Measurements from ENCODE around the gene CTNNBIP1. TPM values are rescaled to one million over a fixed set of nuclear protein-coding genes. Genes with fewer than 3 reads are reported as not detected.
A peak's percentile ranks its signal among the peaks of the same experiment; 100 is the strongest.

Gene CTNNBIP1
- total and polyA plus RNA-seq, 9 of the 15 experiments (the other 6 are each of a cell fraction or from before 2014, with no cell fraction given), result 0.65 to 29.2 (median 14.7) TPM

DNA sequence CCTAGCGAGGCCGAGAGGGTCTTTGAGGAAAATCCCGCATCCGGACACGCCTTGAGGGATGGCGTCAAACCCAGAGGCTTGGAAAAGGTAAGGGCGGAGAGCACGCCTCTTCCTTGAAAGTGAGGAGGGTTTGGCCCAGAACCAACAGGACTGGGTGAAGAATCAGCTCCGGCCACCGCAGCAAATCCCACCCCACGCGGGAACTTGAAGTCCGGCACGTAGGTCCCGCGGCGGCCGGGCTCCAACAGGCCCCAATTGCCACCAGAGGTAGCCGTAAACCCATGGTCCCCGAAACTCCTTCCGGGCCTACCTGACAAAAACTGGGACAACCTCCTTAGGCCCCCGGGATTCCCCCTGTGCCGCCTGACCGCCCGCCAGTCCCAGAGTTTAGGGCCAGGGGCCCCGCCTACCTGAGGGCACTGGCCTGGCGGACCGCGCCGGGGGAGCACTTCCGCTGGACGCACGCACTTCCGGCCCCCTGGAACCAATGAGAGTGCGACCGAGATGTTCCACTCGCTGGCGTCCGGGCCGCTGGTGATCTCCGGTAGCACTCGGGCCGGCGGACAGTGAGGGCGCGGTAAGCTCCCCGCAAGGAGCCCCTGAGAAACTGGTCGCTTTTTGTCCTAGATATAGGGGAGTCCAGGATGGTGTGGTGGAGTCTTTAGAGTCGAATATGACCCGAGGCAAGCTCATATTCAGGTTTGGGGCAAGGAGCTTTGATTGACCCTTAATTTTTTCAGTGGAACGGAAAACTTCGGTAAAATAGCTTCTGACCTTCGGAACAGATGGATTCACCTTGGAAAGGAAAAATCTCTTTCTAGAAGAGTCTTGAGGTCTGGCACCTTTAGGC lies 33.1 kb upstream of the CTNNBIP1 start, which contains the start of the genes LZIC and NMNAT1 (continued):
- TF ChIP-seq, protein P1, sequence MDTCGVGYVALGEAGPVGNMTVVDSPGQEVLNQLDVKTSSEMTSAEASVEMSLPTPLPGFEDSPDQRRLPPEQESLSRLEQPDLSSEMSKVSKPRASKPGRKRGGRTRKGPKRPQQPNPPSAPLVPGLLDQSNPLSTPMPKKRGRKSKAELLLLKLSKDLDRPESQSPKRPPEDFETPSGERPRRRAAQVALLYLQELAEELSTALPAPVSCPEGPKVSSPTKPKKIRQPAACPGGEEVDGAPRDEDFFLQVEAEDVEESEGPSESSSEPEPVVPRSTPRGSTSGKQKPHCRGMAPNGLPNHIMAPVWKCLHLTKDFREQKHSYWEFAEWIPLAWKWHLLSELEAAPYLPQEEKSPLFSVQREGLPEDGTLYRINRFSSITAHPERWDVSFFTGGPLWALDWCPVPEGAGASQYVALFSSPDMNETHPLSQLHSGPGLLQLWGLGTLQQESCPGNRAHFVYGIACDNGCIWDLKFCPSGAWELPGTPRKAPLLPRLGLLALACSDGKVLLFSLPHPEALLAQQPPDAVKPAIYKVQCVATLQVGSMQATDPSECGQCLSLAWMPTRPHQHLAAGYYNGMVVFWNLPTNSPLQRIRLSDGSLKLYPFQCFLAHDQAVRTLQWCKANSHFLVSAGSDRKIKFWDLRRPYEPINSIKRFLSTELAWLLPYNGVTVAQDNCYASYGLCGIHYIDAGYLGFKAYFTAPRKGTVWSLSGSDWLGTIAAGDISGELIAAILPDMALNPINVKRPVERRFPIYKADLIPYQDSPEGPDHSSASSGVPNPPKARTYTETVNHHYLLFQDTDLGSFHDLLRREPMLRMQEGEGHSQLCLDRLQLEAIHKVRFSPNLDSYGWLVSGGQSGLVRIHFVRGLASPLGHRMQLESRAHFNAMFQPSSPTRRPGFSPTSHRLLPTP (IDR thresholded peaks at IDR 0.05; ENCODE audit: borderline replicate concordance, extremely low read depth, insufficient read length), result no peak
- TF ChIP-seq SIX5 (IDR thresholded peaks at IDR 0.05; ENCODE audit: borderline replicate concordance in 1 of 2, insufficient read depth in 1 of 2, low read depth in 1 of 2, low read length in 2 of 2) (peak; percentile 66 to 78; a peak in 3 of 4 replicates), ZFP36 (IDR thresholded peaks at IDR 0.05; ENCODE audit: low read depth, low read length, partially characterized antibody) (no peak), STAG1 (CRISPR knock-in tag; IDR thresholded peaks at IDR 0.05; ENCODE audit: borderline replicate concordance) (no peak), POU5F1 (IDR thresholded peaks at IDR 0.05; ENCODE audit: borderline replicate concordance, low read depth, low read length, partially characterized antibody) (peak; percentile 81), POLR2AphosphoS5 (IDR thresholded peaks at IDR 0.05; ENCODE audit: control insufficient read depth, insufficient read depth, low read depth, low read length) (peak; percentile 96), ZNF644 (tag; IDR thresholded peaks at IDR 0.05; ENCODE audit: low read depth) (peak; percentile 55)
- TF ChIP-seq, protein P2, sequence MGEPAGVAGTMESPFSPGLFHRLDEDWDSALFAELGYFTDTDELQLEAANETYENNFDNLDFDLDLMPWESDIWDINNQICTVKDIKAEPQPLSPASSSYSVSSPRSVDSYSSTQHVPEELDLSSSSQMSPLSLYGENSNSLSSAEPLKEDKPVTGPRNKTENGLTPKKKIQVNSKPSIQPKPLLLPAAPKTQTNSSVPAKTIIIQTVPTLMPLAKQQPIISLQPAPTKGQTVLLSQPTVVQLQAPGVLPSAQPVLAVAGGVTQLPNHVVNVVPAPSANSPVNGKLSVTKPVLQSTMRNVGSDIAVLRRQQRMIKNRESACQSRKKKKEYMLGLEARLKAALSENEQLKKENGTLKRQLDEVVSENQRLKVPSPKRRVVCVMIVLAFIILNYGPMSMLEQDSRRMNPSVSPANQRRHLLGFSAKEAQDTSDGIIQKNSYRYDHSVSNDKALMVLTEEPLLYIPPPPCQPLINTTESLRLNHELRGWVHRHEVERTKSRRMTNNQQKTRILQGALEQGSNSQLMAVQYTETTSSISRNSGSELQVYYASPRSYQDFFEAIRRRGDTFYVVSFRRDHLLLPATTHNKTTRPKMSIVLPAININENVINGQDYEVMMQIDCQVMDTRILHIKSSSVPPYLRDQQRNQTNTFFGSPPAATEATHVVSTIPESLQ (CRISPR knock-in tag; IDR thresholded peaks at IDR 0.05), result peak; percentile 86
- TF ChIP-seq, protein P3, sequence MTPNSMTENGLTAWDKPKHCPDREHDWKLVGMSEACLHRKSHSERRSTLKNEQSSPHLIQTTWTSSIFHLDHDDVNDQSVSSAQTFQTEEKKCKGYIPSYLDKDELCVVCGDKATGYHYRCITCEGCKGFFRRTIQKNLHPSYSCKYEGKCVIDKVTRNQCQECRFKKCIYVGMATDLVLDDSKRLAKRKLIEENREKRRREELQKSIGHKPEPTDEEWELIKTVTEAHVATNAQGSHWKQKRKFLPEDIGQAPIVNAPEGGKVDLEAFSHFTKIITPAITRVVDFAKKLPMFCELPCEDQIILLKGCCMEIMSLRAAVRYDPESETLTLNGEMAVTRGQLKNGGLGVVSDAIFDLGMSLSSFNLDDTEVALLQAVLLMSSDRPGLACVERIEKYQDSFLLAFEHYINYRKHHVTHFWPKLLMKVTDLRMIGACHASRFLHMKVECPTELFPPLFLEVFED (CRISPR knock-in tag; conservative IDR thresholded peaks at IDR 0.05), result no peak
- TF ChIP-seq, protein P4, sequence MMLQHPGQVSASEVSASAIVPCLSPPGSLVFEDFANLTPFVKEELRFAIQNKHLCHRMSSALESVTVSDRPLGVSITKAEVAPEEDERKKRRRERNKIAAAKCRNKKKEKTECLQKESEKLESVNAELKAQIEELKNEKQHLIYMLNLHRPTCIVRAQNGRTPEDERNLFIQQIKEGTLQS (IDR thresholded peaks at IDR 0.05), result 0 out of 2 replicates have a peak, but pooled peaks have one; percentile 27
- TF ChIP-seq, protein P4 (CRISPR knock-in tag; conservative IDR thresholded peaks at IDR 0.05), result peak; percentile 21; the same call in 1 of the 2 replicates
- TF ChIP-seq, protein P5, sequence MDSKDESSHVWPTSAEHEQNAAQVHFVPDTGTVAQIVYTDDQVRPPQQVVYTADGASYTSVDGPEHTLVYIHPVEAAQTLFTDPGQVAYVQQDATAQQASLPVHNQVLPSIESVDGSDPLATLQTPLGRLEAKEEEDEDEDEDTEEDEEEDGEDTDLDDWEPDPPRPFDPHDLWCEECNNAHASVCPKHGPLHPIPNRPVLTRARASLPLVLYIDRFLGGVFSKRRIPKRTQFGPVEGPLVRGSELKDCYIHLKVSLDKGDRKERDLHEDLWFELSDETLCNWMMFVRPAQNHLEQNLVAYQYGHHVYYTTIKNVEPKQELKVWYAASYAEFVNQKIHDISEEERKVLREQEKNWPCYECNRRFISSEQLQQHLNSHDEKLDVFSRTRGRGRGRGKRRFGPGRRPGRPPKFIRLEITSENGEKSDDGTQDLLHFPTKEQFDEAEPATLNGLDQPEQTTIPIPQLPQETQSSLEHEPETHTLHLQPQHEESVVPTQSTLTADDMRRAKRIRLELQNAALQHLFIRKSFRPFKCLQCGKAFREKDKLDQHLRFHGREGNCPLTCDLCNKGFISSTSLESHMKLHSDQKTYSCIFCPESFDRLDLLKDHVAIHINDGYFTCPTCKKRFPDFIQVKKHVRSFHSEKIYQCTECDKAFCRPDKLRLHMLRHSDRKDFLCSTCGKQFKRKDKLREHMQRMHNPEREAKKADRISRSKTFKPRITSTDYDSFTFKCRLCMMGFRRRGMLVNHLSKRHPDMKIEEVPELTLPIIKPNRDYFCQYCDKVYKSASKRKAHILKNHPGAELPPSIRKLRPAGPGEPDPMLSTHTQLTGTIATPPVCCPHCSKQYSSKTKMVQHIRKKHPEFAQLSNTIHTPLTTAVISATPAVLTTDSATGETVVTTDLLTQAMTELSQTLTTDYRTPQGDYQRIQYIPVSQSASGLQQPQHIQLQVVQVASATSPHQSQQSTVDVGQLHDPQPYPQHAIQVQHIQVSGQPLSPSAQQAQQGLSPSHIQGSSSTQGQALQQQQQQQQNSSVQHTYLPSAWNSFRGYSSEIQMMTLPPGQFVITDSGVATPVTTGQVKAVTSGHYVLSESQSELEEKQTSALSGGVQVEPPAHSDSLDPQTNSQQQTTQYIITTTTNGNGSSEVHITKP (IDR thresholded peaks at IDR 0.05; ENCODE audit: partially characterized antibody), result peak; percentile 64
